PC-3 (cell line): ENCODE measurements around the gene DGUOK. TPM values are rescaled to one million over a fixed set of nuclear protein-coding genes. Genes with fewer than 3 reads are reported as not detected.

Experiments
- ATAC-seq: fragments of 200-7000 bp; cut with Tn5 transposase; 2 replicates; pipeline ENCODE4 v1.9.1; 2020; ENCODE audit warnings: mild to moderate bottlenecking, moderate library complexity
- BruUV-seq: library from RNA; stranded (reverse); fragments of 400-500 nt; replicated peaks from 2 replicates; lab custom pipeline; 2021; lab: Mats Ljungman, UMichigan
- CTCF ChIA-PET: fragments of 300-600 bp; sonication (Branson Sonifier 250); formaldehyde crosslinking; loops from one replicate; lab custom pipeline; 2022; ENCODE audit warnings: antibody characterized with exemption; lab: Charles Lee
- POLR2A ChIA-PET: fragments of 300-600 bp; sonication (Branson Sonifier 250); formaldehyde crosslinking; loops from one replicate; lab custom pipeline; 2022; ENCODE audit warnings: antibody characterized with exemption; ENCODE audit not compliant: unreplicated experiment; lab: Charles Lee
- DNase-seq: peaks from one replicate; pipeline ENCODE4 v3.0.0-alpha.2; 2015
- H2AFZ ChIP-seq: fragments of 300-600 bp; sonication (generic); 2 replicates; pipeline ENCODE4 v1.6.0; 2016; ENCODE audit warnings: antibody characterized with exemption, low read length
- H3F3A ChIP-seq: fragments of 300-600 bp; sonication (generic); one replicate; pipeline ENCODE4 v1.6.0; 2017; ENCODE audit warnings: antibody characterized with exemption, low read length, control low read depth, mild to moderate bottlenecking; ENCODE audit not compliant: unreplicated experiment
- H3K27ac ChIP-seq: fragments of 300-600 bp; sonication (generic); 2 replicates; pipeline ENCODE4 v1.5.1; 2016; ENCODE audit warnings: mild to moderate bottlenecking, low read length
- H3K27me3 ChIP-seq: fragments of 300-600 bp; sonication (generic); 2 replicates; pipeline ENCODE4 v1.6.1; 2016; ENCODE audit warnings: low read length, mixed read lengths
- H3K36me3 ChIP-seq: fragments of 300-600 bp; sonication (generic); 2 replicates; pipeline ENCODE4 v1.6.1; 2016; ENCODE audit warnings: low read depth, mixed run types, low read length, mixed read lengths
- H3K4me1 ChIP-seq: fragments of 300-600 bp; sonication (generic); 2 replicates; pipeline ENCODE4 v1.5.1; 2016; ENCODE audit warnings: low read length; ENCODE audit not compliant: insufficient read depth
- H3K4me2 ChIP-seq: fragments of 300-600 bp; sonication (generic); 2 replicates; pipeline ENCODE4 v1.6.0; 2016; ENCODE audit warnings: low read length
- H3K4me3 ChIP-seq: fragments of 300-600 bp; sonication (generic); 2 replicates; pipeline ENCODE4 v1.5.1; 2016; ENCODE audit warnings: mild to moderate bottlenecking, low read length, mixed read lengths
- H3K79me2 ChIP-seq: fragments of 300-600 bp; sonication (generic); 2 replicates; pipeline ENCODE4 v1.6.1; 2017; ENCODE audit warnings: low read length, mixed read lengths
- H3K9ac ChIP-seq: fragments of 300-600 bp; sonication (generic); 2 replicates; pipeline ENCODE4 v1.6.0; 2016; ENCODE audit warnings: mild to moderate bottlenecking, low read length
- H3K9me2 ChIP-seq: fragments of 300-600 bp; sonication (generic); replicated peaks from 2 replicates; pipeline ENCODE4 v1.6.1; 2016; ENCODE audit warnings: mixed run types, low read length, mixed read lengths
- H3K9me3 ChIP-seq: fragments of 300-600 bp; sonication (generic); 2 replicates; pipeline ENCODE4 v1.6.1; 2016; ENCODE audit warnings: low read length, mixed read lengths
- H4K20me1 ChIP-seq: fragments of 300-600 bp; sonication (generic); 2 replicates; pipeline ENCODE4 v1.6.1; 2016; ENCODE audit warnings: low read length, mixed read lengths
- CTCF ChIP-seq: fragments of 300-600 bp; sonication (generic); conservative IDR thresholded peaks from 2 replicates; pipeline ENCODE4 v1.5.1; 2017; ENCODE audit warnings: antibody characterized with exemption, low read depth, mild to moderate bottlenecking, low read length
- EZH2 ChIP-seq: fragments of 300-600 bp; sonication (generic); IDR thresholded peaks from one replicate; pipeline ENCODE4 v1.6.1; 2017; ENCODE audit warnings: antibody characterized with exemption, mild to moderate bottlenecking, low read length; ENCODE audit not compliant: unreplicated experiment
- EZH2phosphoT487 ChIP-seq: fragments of 300-600 bp; sonication (generic); IDR thresholded peaks from 2 replicates; pipeline ENCODE4 v1.6.1; 2018; ENCODE audit warnings: mild to moderate bottlenecking, antibody characterized with exemption, low read length, borderline replicate concordance
- intact Hi-C: fragments of 100-400 bp; cut with micrococcal nuclease; formaldehyde crosslinking; loops from 2 replicates; pipeline ENCODE4 v1.9.0; 2023
- total RNA-seq: library from RNA; depleted of rRNA; stranded (reverse); fragments of >200 nt; gene quantifications from 2 replicates; pipeline ENCODE4 v1.2.3, GENCODE V29; 2014

Gene DGUOK
- total RNA-seq, 1 experiment from 2014 or later = 61.3 TPM

- no TSS peak for BruUV-seq
- Histone ChIP-seq H3K27ac (no peak overlapping the region), H3K36me3 (peaks cover 19% of the 10 kb centered on the region; the same call in 1 of the 2 replicates), H4K20me1 (peaks cover 31% of the 10 kb centered on the region), H2AFZ (no peak overlapping the region), H3F3A (no peaks in the 10 kb centered on the region), H3K27me3 (no peaks in the 10 kb centered on the region), H3K4me1 (peaks cover 47% of the 10 kb centered on the region), H3K9ac (peak overlapping the region; percentile 5; the same call in 1 of the 2 replicates), H3K9me2 (no peaks in the 10 kb centered on the region), H3K4me2 (peak overlapping the region; percentile 97), H3K79me2 (peaks cover 82% of the 10 kb centered on the region), H3K9me3 (no peaks in the 10 kb centered on the region), H3K4me3 (peak overlapping the region; percentile 77)
- DNase-seq = no peak
- TF ChIP-seq CTCF (no peak), EZH2phosphoT487 (no peak), EZH2 (no peak)
- POLR2A ChIA-PET = interaction anchor here (0.7 kb wide), 1 partner anchor 735 kb away, joined by 4 read pairs; no protein-coding TSS in a partner anchor
- no peak for ATAC-seq
- intact Hi-C loops = loop anchor here (1.0 kb wide), 1 partner anchor 164 kb away; no protein-coding TSS in a partner anchor
- CTCF ChIA-PET = interaction anchor here (0.7 to 1.4 kb wide), 5 partner anchors 13 to 164 kb away, joined by 3 to 10 read pairs (median 6); partner anchors contain the start of gene STAMBP
Measured at GRCh38 chr2:73987948-73988700, 61.4 kb downstream of the DGUOK start.

GRCh38 chr2:73989972-73990371 is 63.3 kb downstream of the DGUOK start:
- peaks cover 39% of the 10 kb centered on the region for H4K20me1 ChIP-seq
- TF ChIP-seq CTCF (no peak), EZH2 (no peak), EZH2phosphoT487 (no peak)
- H3K27ac ChIP-seq = no peak overlapping the region
- H3K27me3 ChIP-seq = no peaks in the 10 kb centered on the region
- H3K4me2 ChIP-seq = no peak overlapping the region
- peaks cover 21% of the 10 kb centered on the region; the same call in 1 of the 2 replicates for H3K36me3 ChIP-seq
- H3K9me3 ChIP-seq = no peaks in the 10 kb centered on the region
- H3K9ac ChIP-seq = no peak overlapping the region
- no peaks in the 10 kb centered on the region for H3K9me2 ChIP-seq
- H3K79me2 ChIP-seq = peaks cover 96% of the 10 kb centered on the region
- DNase-seq (no peak), ATAC-seq (no peak)
- peaks cover 51% of the 10 kb centered on the region for H3K4me1 ChIP-seq
- BruUV-seq = no TSS peak
- intact Hi-C loops = no loop called here
- no peak overlapping the region for H2AFZ ChIP-seq
- no peak overlapping the region for H3K4me3 ChIP-seq
- ChIA-PET POLR2A (no interaction called here), CTCF (no interaction called here)
- H3F3A ChIP-seq = no peaks in the 10 kb centered on the region

GRCh38 chr2:73990531-73990930 is 63.9 kb downstream of the DGUOK start:
- ATAC-seq (no peak), DNase-seq (no peak)
- no peak overlapping the region for H3K9ac ChIP-seq
- no peak overlapping the region for H3K27ac ChIP-seq
- POLR2A ChIA-PET = no interaction called here
- TF ChIP-seq CTCF (no peak), EZH2phosphoT487 (no peak), EZH2 (no peak)
- H4K20me1 ChIP-seq = peaks cover 41% of the 10 kb centered on the region
- BruUV-seq = no TSS peak
- H3K79me2 ChIP-seq = peaks cover 100% of the 10 kb centered on the region
- H2AFZ ChIP-seq = no peak overlapping the region
- no peak overlapping the region for H3K4me2 ChIP-seq
- no peak overlapping the region for H3K4me3 ChIP-seq
- no peaks in the 10 kb centered on the region for H3F3A ChIP-seq
- CTCF ChIA-PET = no interaction called here
- no peaks in the 10 kb centered on the region for H3K9me2 ChIP-seq
- peaks cover 51% of the 10 kb centered on the region for H3K4me1 ChIP-seq
- no peaks in the 10 kb centered on the region for H3K27me3 ChIP-seq
- H3K36me3 ChIP-seq = peaks cover 21% of the 10 kb centered on the region; the same call in 1 of the 2 replicates
- intact Hi-C loops = no loop called here
- no peaks in the 10 kb centered on the region for H3K9me3 ChIP-seq
